ENCODE results near the gene LIPT2. TPM values are rescaled to one million over a fixed set of nuclear protein-coding genes. Genes with fewer than 3 reads are reported as not detected.

Gene LIPT2
- total and polyA plus RNA-seq, 8 donors = 1.8 to 6.3 (median 4.7) TPM

DNA sequence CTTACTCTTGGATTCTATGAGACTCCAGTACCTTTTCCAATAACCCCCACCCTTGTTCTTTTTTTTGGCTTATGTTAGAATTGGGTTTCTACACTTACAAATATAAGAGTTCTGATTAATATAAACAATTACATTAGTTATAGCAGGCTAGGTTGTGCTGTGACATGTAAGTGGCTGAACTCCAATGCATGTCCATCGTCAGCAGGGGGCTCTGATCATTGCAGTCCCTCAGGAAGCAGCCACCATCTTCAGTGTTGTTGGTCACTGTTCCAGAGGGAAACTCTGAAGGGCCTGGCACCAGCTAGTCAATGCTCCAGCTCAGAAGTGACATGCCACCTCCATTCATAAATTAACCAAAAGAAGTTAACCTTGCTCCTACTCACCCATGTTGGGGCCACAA is 5.6 kb downstream of the LIPT2 start:
- TF ChIP-seq, protein P1, sequence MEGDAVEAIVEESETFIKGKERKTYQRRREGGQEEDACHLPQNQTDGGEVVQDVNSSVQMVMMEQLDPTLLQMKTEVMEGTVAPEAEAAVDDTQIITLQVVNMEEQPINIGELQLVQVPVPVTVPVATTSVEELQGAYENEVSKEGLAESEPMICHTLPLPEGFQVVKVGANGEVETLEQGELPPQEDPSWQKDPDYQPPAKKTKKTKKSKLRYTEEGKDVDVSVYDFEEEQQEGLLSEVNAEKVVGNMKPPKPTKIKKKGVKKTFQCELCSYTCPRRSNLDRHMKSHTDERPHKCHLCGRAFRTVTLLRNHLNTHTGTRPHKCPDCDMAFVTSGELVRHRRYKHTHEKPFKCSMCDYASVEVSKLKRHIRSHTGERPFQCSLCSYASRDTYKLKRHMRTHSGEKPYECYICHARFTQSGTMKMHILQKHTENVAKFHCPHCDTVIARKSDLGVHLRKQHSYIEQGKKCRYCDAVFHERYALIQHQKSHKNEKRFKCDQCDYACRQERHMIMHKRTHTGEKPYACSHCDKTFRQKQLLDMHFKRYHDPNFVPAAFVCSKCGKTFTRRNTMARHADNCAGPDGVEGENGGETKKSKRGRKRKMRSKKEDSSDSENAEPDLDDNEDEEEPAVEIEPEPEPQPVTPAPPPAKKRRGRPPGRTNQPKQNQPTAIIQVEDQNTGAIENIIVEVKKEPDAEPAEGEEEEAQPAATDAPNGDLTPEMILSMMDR (IDR thresholded peaks at IDR 0.05) = no peak
- no peak for DNase-seq
- no peak overlapping the region for H3K27ac ChIP-seq
- H3K9me3 ChIP-seq = no peaks in the 10 kb centered on the region
- ATAC-seq = no peak
- intact Hi-C loops (cut with DNase I) = no loop called here
- no peaks in the 10 kb centered on the region for H3K36me3 ChIP-seq
- H3K4me3 ChIP-seq = no peak overlapping the region
- H3K27me3 ChIP-seq = no peaks in the 10 kb centered on the region
- H3K4me1 ChIP-seq = peaks cover 0 to 9% of the 10 kb centered on the region in 2 donors

- no peaks in the 10 kb centered on the region for H3K36me3 ChIP-seq
- intact Hi-C loops (cut with DNase I) = no loop called here
- DNase-seq (no peak), ATAC-seq (no peak)
- H3K4me3 ChIP-seq = no peak overlapping the region
- no peaks in the 10 kb centered on the region for H3K4me1 ChIP-seq
- TF ChIP-seq, protein P1 (IDR thresholded peaks at IDR 0.05) = no peak
- no peak overlapping the region for H3K27ac ChIP-seq
- no peaks in the 10 kb centered on the region for H3K27me3 ChIP-seq
- no peaks in the 10 kb centered on the region for H3K9me3 ChIP-seq
Measured at GRCh38 chr11:74485868-74486267, 7.7 kb downstream of the LIPT2 start.

GRCh38 chr11:74480688-74481417 is 12.7 kb downstream of the LIPT2 start:
- TF ChIP-seq, protein P1 (IDR thresholded peaks at IDR 0.05) = no peak
- no peaks in the 10 kb centered on the region for H3K4me1 ChIP-seq
- no peak for DNase-seq
- H3K36me3 ChIP-seq = no peaks in the 10 kb centered on the region
- no peak overlapping the region for H3K4me3 ChIP-seq
- H3K27me3 ChIP-seq = no peaks in the 10 kb centered on the region
- H3K9me3 ChIP-seq = no peaks in the 10 kb centered on the region
- intact Hi-C loops (cut with DNase I) = no loop called here
- H3K27ac ChIP-seq = no peak overlapping the region
- ATAC-seq = no peak

- Histone ChIP-seq H3K27me3 (no peaks in the 10 kb centered on the region), H3K36me3 (no peaks in the 10 kb centered on the region), H3K4me3 (no peak overlapping the region), H3K9me3 (no peaks in the 10 kb centered on the region), H3K4me1 (no peaks in the 10 kb centered on the region), H3K27ac (no peak overlapping the region)
- no peak for DNase-seq
- intact Hi-C loops (cut with DNase I) = no loop called here
- no peak for ATAC-seq
- TF ChIP-seq, protein P1 (IDR thresholded peaks at IDR 0.05) = no peak
Measured at GRCh38 chr11:74479732-74480123, 13.8 kb downstream of the LIPT2 start.

GRCh38 chr11:74478877-74479731 is 14.4 kb downstream of the LIPT2 start:
- ATAC-seq (no peak), DNase-seq (no peak)
- H3K27me3 ChIP-seq = no peaks in the 10 kb centered on the region
- H3K4me3 ChIP-seq = no peak overlapping the region
- TF ChIP-seq, protein P1 (IDR thresholded peaks at IDR 0.05) = no peak
- H3K36me3 ChIP-seq = no peaks in the 10 kb centered on the region
- H3K27ac ChIP-seq = no peak overlapping the region
- intact Hi-C loops (cut with DNase I) = no loop called here
- H3K4me1 ChIP-seq = no peaks in the 10 kb centered on the region
- no peaks in the 10 kb centered on the region for H3K9me3 ChIP-seq
